HCT116 (cell line): ENCODE measurements around the gene GALNT2. TPM values are rescaled to one million over a fixed set of nuclear protein-coding genes. Genes with fewer than 3 reads are reported as not detected.

Experiments
- ATAC-seq: fragments of 200-7000 bp; cut with Tn5 transposase; 2 replicates; pipeline ENCODE4 v1.9.1; 2020; ENCODE audit warnings: mild to moderate bottlenecking, moderate library complexity
- BruUV-seq: library from RNA; stranded (reverse); fragments of 400-500 nt; replicated peaks from 2 replicates; lab custom pipeline; 2021; lab: Mats Ljungman, UMichigan
- CTCF ChIA-PET: fragments of 300-600 bp; sonication (Branson Sonifier 250); formaldehyde crosslinking; loops from one replicate; lab custom pipeline; 2021; ENCODE audit warnings: antibody characterized with exemption; lab: Charles Lee
- POLR2A ChIA-PET: fragments of 300-600, 350-600 bp; sonication (Branson Sonifier 250); formaldehyde crosslinking; loops from one replicate; lab custom pipeline; 2021; ENCODE audit warnings: antibody characterized with exemption; lab: Charles Lee
- RAD21 ChIA-PET, 2 experiments: fragments of 300-600 bp; sonication (Branson Sonifier 250); formaldehyde crosslinking; loops; one replicate each; lab custom pipeline; 2023; ENCODE audit warnings: low total read pairs in 2 of 2; ENCODE audit not compliant: uncharacterized antibody in 2 of 2, unreplicated experiment in 2 of 2, low non-redundant PET in 1 of 2; lab: Charles Lee
- DNase-seq: peaks from one replicate; pipeline ENCODE4 v3.0.0-alpha.2; 2010; ENCODE audit warnings: low read depth, low spot score
- H2AFZ ChIP-seq: fragments of 200-600 bp; shearing (Covaris generic), sonication (generic); 2 replicates; pipeline ENCODE4 v1.6.1; 2017; ENCODE audit warnings: low read depth, mixed run types, mixed read lengths, antibody characterized with exemption, low read length; ENCODE audit not compliant: poor library complexity, severe bottlenecking
- H3K27ac ChIP-seq: 2 replicates; pipeline ENCODE4 v1.5.1; 2012; ENCODE audit warnings: low read depth, low read length
- H3K27me3 ChIP-seq: fragments of 200-600 bp; sonication (generic); 2 replicates; pipeline ENCODE4 v1.6.1; 2016; ENCODE audit warnings: mixed run types, low read length, mixed read lengths; ENCODE audit not compliant: insufficient read depth
- H3K36me3 ChIP-seq, 2 experiments: fragments of 200-500 bp in 1 of 2; fragments of 200-600 bp in 1 of 2; sonication (Bioruptor generic) in 1 of 2; sonication (generic) in 1 of 2; 2 replicates each; pipeline versions ENCODE4 v1.5.1 to v1.6.1; 2014 to 2016; ENCODE audit warnings: low read length in 2 of 2, inconsistent platforms in 1 of 2, mixed read lengths in 1 of 2, mixed run types in 1 of 2; ENCODE audit not compliant: insufficient read depth in 2 of 2, control insufficient read depth in 1 of 2
- H3K4me1 ChIP-seq, 2 experiments: fragments of 200-600 bp in 1 of 2; sonication (generic) in 1 of 2; 2 replicates each; pipeline versions ENCODE4 v1.5.1 to v1.6.1; 2012 to 2017; ENCODE audit warnings: low read length in 2 of 2, inconsistent platforms in 1 of 2, mild to moderate bottlenecking in 1 of 2, mixed read lengths in 1 of 2, mixed run types in 1 of 2, moderate library complexity in 1 of 2; ENCODE audit not compliant: insufficient read depth in 2 of 2, control insufficient read depth in 1 of 2
- H3K4me2 ChIP-seq: fragments of 200-600 bp; sonication (generic); 2 replicates; pipeline ENCODE4 v1.6.1; 2017; ENCODE audit warnings: mixed run types, low read length, mixed read lengths
- H3K4me3 ChIP-seq, 2 experiments: fragments of 200-600 bp in 1 of 2; sonication (generic) in 1 of 2; replicated peaks in 1 of 2; 2 replicates each; pipeline ENCODE4 v1.5.1; 2011 to 2016; ENCODE audit warnings: low read length in 2 of 2, control low read depth in 1 of 2, low read depth in 1 of 2, mild to moderate bottlenecking in 1 of 2, mixed read lengths in 1 of 2, mixed run types in 1 of 2
- H3K79me2 ChIP-seq: fragments of 200-600 bp; sonication (generic); 2 replicates; pipeline ENCODE4 v1.6.1; 2017; ENCODE audit warnings: mild to moderate bottlenecking, mixed run types, low read length, moderate library complexity, mixed read lengths; ENCODE audit not compliant: insufficient read depth
- H3K9ac ChIP-seq: fragments of 200-600 bp; sonication (generic); 2 replicates; pipeline ENCODE4 v1.6.1; 2016; ENCODE audit warnings: low read length, mixed read lengths
- H3K9me2 ChIP-seq: fragments of 200-600 bp; sonication (generic), shearing (Covaris generic); 2 replicates; pipeline ENCODE4 v1.6.1; 2017; ENCODE audit warnings: mixed run types, mild to moderate bottlenecking, moderate library complexity; ENCODE audit not compliant: insufficient read depth
- H3K9me3 ChIP-seq, 2 experiments: fragments of 200-500 bp in 1 of 2; fragments of 200-600 bp in 1 of 2; sonication (Bioruptor generic) in 1 of 2; sonication (generic) in 1 of 2; 2 replicates each; pipeline ENCODE4 v1.6.1; 2014 to 2017; ENCODE audit warnings: low read length in 2 of 2, mixed read lengths in 2 of 2, inconsistent platforms in 1 of 2, low read depth in 1 of 2, mild to moderate bottlenecking in 1 of 2, mixed run types in 1 of 2, moderate library complexity in 1 of 2; ENCODE audit not compliant: control insufficient read depth in 1 of 2, insufficient read depth in 1 of 2
- H4K20me1 ChIP-seq: fragments of 200-600 bp; sonication (generic), shearing (Covaris generic); 2 replicates; pipeline ENCODE4 v1.6.1; 2017; ENCODE audit warnings: mixed run types, mild to moderate bottlenecking, moderate library complexity; ENCODE audit not compliant: insufficient read depth
- CBX3 ChIP-seq: IDR thresholded peaks from 2 replicates; pipeline ENCODE4 v1.6.1; 2012; ENCODE audit warnings: low read depth
- CEBPB ChIP-seq: IDR thresholded peaks from 2 replicates; pipeline ENCODE4 v1.6.1; 2012; ENCODE audit warnings: low read depth
- EGR1 ChIP-seq: IDR thresholded peaks from 2 replicates; pipeline ENCODE4 v1.6.1; 2012; ENCODE audit warnings: low read depth
- FOSL1 ChIP-seq: IDR thresholded peaks from 2 replicates; pipeline ENCODE4 v1.6.1; 2012; ENCODE audit warnings: low read depth
- JUND ChIP-seq: IDR thresholded peaks from 2 replicates; pipeline ENCODE4 v1.6.1; 2012
- REST ChIP-seq: IDR thresholded peaks from 2 replicates; pipeline ENCODE4 v1.6.1; 2012; ENCODE audit warnings: low read depth
- SIN3A ChIP-seq: IDR thresholded peaks from 2 replicates; pipeline ENCODE4 v1.6.1; 2012; ENCODE audit warnings: low read depth
- SRF ChIP-seq: IDR thresholded peaks from 2 replicates; pipeline ENCODE4 v1.6.1; 2012; ENCODE audit warnings: low read depth
- YY1 ChIP-seq: IDR thresholded peaks from 2 replicates; pipeline ENCODE4 v1.6.1; 2011; ENCODE audit warnings: low read length, low read depth, moderate library complexity, mild to moderate bottlenecking; ENCODE audit not compliant: insufficient replicate concordance; ENCODE audit errors: extremely low read depth
- ZFX ChIP-seq: fragments of 450-650 bp; IDR thresholded peaks from 2 replicates; pipeline ENCODE4 v1.6.1; 2017
- intact Hi-C: fragments of 100-400 bp; cut with micrococcal nuclease; formaldehyde crosslinking; loops from 2 replicates; pipeline ENCODE4 v1.10.0; 2022
- total RNA-seq: library from RNA; stranded (reverse); gene quantifications from one replicate; pipeline ENCODE4 v1.2.1, GENCODE V29; 2021; ENCODE audit not compliant: unreplicated experiment
- TF ChIP-seq, protein P1 (sequence below), 3 experiments: fragments of 200-600 bp in 1 of 3; sonication (generic) in 1 of 3; IDR thresholded peaks in 2 of 3; conservative IDR thresholded peaks in 1 of 3; 2 replicates each; pipeline ENCODE4 v1.5.1; 2012 to 2017; ENCODE audit warnings: low read depth in 2 of 3, low read length in 2 of 3, antibody characterized with exemption in 1 of 3, borderline replicate concordance in 1 of 3, control low read depth in 1 of 3, mild to moderate bottlenecking in 1 of 3, mixed read lengths in 1 of 3, mixed run types in 1 of 3, moderate library complexity in 1 of 3; ENCODE audit not compliant: insufficient read depth in 1 of 3
- TF ChIP-seq, protein P2 (sequence below): IDR thresholded peaks from 2 replicates; pipeline ENCODE4 v1.6.1; 2012
- TF ChIP-seq, protein P3 (sequence below): IDR thresholded peaks from 2 replicates; pipeline ENCODE4 v1.6.1; 2011; ENCODE audit warnings: mild to moderate bottlenecking, low read length, moderate library complexity; ENCODE audit not compliant: insufficient replicate concordance; ENCODE audit errors: extremely low read depth

The GALNT2 gene
- total RNA-seq, 1 experiment from 2014 or later: 40.8 TPM

DNA sequence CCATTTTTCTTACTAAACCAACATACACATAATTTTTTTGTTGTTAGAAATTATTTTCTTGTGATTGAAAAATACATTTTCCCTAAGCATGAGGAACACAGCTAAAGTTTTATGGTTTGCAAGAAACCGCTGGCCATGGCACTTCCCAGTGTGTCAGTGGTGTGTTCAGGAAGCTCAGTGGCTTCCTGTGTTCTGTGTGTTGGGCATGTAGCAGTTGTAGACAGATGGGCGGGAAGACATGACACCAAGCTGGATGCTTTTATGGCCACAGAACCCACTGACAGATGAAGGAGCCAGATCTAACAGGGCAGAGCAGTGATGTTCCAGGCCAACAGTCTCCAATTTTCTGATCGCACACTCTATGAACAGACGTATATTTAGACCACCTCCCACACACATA is 119.8 kb downstream of the GALNT2 start:
- no peaks in the 10 kb centered on the region; the same call in 1 of the 2 replicates for H3K79me2 ChIP-seq

DNA sequence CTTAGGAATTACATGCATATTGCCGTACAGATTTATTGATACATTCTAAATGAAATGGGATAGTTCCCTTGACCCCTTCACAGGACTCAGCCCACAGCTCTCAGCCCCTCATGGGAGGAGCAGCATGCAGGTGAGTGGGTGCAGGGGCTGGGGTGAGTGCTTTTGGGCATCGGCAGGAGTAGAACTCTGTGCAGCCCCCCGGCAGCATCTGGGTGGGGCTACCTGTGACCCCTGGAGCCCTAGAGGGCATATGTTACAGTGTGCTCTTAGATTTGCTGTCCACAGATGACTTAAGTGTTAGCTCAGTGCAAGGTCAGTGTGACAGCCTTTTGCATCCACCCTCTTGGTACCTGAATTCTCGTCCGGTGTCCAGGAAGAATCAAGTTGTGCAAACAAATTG is 120.3 kb downstream of the GALNT2 start:
- CTCF ChIA-PET: interaction anchor here (0.6 kb wide), 1 partner anchor 482 kb away, joined by 3 read pairs; no protein-coding TSS in a partner anchor
- RAD21 ChIA-PET: no interaction called here
- H3K4me2 ChIP-seq: no peak overlapping the region
- peaks cover 18 to 21% of the 10 kb centered on the region in 2 experiments for H3K4me1 ChIP-seq
- no peaks in the 10 kb centered on the region for H3K9me3 ChIP-seq
- DNase-seq: no peak
- ATAC-seq: no peak
- POLR2A ChIA-PET: no interaction called here
- no peak overlapping the region for H3K4me3 ChIP-seq
- no peaks in the 10 kb centered on the region for H3K36me3 ChIP-seq
- no peaks in the 10 kb centered on the region for H4K20me1 ChIP-seq
- H2AFZ ChIP-seq: no peak overlapping the region
- H3K27me3 ChIP-seq: no peaks in the 10 kb centered on the region
- H3K27ac ChIP-seq: no peak overlapping the region
- no TSS peak for BruUV-seq
- H3K9me2 ChIP-seq: no peaks in the 10 kb centered on the region
- H3K9ac ChIP-seq: no peak overlapping the region
- intact Hi-C loops: no loop called here
- no peaks in the 10 kb centered on the region; the same call in 1 of the 2 replicates for H3K79me2 ChIP-seq
- TF ChIP-seq FOSL1 (no peak), CEBPB (no peak), CBX3 (no peak), REST (no peak), ZFX (no peak), SRF (no peak)
- TF ChIP-seq, protein P1, sequence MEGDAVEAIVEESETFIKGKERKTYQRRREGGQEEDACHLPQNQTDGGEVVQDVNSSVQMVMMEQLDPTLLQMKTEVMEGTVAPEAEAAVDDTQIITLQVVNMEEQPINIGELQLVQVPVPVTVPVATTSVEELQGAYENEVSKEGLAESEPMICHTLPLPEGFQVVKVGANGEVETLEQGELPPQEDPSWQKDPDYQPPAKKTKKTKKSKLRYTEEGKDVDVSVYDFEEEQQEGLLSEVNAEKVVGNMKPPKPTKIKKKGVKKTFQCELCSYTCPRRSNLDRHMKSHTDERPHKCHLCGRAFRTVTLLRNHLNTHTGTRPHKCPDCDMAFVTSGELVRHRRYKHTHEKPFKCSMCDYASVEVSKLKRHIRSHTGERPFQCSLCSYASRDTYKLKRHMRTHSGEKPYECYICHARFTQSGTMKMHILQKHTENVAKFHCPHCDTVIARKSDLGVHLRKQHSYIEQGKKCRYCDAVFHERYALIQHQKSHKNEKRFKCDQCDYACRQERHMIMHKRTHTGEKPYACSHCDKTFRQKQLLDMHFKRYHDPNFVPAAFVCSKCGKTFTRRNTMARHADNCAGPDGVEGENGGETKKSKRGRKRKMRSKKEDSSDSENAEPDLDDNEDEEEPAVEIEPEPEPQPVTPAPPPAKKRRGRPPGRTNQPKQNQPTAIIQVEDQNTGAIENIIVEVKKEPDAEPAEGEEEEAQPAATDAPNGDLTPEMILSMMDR (IDR thresholded peaks at IDR 0.05 in 2 of 3, conservative IDR thresholded peaks at IDR 0.05 in 1 of 3; ENCODE audit: borderline replicate concordance in 1 of 3, insufficient read depth in 1 of 3, low read depth in 2 of 3, low read length in 2 of 3): no peak
- TF ChIP-seq, protein P2, sequence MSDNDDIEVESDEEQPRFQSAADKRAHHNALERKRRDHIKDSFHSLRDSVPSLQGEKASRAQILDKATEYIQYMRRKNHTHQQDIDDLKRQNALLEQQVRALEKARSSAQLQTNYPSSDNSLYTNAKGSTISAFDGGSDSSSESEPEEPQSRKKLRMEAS: no peak

More for the DNA sequence above, 119.8 kb downstream of the GALNT2 start:
- no peaks in the 10 kb centered on the region for H3K36me3 ChIP-seq
- no peaks in the 10 kb centered on the region for H3K9me2 ChIP-seq
- intact Hi-C loops: no loop called here
- H3K9ac ChIP-seq: no peak overlapping the region
- ATAC-seq: no peak
- TF ChIP-seq, protein P2: no peak
- TF ChIP-seq, protein P3, sequence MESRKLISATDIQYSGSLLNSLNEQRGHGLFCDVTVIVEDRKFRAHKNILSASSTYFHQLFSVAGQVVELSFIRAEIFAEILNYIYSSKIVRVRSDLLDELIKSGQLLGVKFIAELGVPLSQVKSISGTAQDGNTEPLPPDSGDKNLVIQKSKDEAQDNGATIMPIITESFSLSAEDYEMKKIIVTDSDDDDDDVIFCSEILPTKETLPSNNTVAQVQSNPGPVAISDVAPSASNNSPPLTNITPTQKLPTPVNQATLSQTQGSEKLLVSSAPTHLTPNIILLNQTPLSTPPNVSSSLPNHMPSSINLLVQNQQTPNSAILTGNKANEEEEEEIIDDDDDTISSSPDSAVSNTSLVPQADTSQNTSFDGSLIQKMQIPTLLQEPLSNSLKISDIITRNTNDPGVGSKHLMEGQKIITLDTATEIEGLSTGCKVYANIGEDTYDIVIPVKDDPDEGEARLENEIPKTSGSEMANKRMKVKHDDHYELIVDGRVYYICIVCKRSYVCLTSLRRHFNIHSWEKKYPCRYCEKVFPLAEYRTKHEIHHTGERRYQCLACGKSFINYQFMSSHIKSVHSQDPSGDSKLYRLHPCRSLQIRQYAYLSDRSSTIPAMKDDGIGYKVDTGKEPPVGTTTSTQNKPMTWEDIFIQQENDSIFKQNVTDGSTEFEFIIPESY: no peak
- no peak for TF ChIP-seq SIN3A
- no peak for TF ChIP-seq YY1
- TF ChIP-seq JUND: no peak
- no peak for TF ChIP-seq EGR1
- TF ChIP-seq, all 23 proteins: peak for 0
- H3K4me1 ChIP-seq: peaks cover 18 to 21% of the 10 kb centered on the region in 2 experiments
- ChIA-PET POLR2A (no interaction called here), RAD21 (no interaction called here), CTCF (no interaction called here)
- H3K27ac ChIP-seq: no peak overlapping the region
- no peak overlapping the region for H3K4me2 ChIP-seq
- BruUV-seq: no TSS peak
- DNase-seq: no peak
- H4K20me1 ChIP-seq: no peaks in the 10 kb centered on the region
- H3K9me3 ChIP-seq: no peaks in the 10 kb centered on the region
- no peak overlapping the region for H3K4me3 ChIP-seq
- no peaks in the 10 kb centered on the region for H3K27me3 ChIP-seq
- no peak overlapping the region for H2AFZ ChIP-seq
